HG03575 (cell line): ENCODE data around the gene HMGB1.

ENCODE experiments used
- ATAC-seq: cut with Tn5 transposase; IDR thresholded peaks from one replicate; pipeline ENCODE4 v1.9.1; 2021; ENCODE audit not compliant: unreplicated experiment, insufficient number of reproducible peaks, low FRiP score; ENCODE audit errors: extremely low read depth

HMGB1 gene

DNA sequence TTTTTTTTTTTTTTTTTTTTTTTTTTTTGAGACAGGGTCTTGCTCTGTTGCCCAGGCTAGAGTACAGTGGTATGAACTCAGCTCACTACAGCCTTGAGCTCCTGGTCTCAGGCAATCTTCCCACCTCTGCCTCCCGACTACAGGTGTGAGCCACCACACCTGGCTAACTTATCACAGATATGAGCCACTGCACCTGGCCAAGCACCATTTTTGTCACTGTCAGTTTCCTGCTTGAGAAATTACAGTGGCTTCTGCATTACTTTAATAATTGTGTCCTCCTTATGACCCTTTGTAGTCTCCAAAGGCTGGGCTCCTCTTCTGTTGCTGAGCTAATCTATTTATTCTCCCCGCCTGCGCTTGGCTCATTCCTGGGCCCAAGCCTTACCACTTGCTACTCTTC, 27.4 kb downstream of the HMGB1 start:
- no peak for ATAC-seq

DNA sequence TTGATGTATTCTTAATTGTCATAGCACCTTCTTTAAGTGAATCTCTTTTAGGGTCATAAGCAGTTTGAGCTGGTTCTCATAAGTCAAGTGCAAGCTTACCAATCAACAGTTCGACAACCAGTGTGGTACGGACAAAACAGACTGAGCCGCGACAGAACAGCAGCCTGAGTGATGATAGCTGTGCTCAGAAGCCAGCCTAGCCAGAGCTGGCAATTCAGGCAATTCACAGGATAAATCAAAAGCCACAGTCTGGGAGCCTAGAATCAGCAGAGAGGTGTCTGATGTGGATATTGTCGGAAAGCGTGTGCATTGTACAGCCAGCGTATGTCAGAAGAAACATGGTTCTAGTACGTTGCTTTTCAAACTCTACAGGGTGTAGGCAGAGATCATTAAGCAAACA, 28.6 kb downstream of the HMGB1 start:
- ATAC-seq = no peak

DNA sequence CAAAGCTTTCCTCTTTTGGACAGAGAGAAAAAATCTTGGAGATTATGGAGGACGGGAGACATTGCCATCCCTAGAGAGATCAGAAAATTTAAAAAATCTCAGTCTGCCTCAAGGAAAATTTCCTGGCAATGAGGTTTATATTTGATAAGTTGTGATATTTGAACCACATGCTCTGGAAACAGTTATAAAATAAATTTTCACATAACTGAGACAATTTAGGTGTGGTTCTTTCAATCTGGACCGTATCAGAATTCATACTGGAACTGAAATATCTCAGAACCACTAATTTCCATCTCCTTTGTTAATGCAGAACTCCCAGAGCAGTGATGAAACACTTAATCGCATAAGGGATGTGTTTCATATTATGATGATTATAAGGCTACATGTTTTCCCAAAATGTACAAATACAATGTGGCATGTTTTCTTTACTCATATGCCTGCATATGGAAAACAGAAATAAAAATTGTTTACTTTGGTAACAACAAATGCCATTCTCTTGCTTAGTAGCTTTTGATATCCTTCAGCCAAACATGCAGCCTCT, 29.8 kb downstream of the HMGB1 start:
- no peak for ATAC-seq

DNA sequence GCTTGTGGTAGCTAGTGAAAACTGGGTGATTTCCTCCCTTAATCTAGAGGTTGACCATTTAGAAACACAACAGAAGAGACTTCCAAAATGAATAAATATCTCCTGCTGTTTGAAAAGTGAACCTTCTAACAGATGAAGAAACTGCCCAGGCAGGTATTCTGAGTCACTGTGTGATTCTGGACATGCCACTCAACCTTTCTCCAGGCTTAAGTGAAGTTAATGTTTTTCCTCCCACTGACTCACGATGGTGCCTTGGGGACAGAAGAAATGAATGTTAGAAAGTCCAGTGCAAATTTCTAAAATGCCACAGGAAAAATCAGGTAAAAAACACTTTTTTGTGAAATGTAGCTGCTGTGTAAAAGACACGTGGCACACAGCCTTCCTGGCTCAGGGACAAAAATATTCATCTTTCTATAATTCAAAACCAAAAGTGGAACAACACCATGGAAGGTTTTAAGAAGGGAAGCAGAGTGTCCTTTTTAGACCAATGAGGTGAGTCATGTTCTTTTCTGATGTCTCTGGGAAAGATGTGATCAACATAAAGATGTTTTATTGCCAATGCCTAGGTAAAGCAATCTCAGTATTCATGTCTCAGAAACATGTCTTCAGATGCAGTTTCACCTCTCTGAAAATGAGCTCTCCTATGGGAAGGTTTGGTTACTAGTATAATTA, 34.3 kb downstream of the HMGB1 start:
- ATAC-seq = no peak

DNA sequence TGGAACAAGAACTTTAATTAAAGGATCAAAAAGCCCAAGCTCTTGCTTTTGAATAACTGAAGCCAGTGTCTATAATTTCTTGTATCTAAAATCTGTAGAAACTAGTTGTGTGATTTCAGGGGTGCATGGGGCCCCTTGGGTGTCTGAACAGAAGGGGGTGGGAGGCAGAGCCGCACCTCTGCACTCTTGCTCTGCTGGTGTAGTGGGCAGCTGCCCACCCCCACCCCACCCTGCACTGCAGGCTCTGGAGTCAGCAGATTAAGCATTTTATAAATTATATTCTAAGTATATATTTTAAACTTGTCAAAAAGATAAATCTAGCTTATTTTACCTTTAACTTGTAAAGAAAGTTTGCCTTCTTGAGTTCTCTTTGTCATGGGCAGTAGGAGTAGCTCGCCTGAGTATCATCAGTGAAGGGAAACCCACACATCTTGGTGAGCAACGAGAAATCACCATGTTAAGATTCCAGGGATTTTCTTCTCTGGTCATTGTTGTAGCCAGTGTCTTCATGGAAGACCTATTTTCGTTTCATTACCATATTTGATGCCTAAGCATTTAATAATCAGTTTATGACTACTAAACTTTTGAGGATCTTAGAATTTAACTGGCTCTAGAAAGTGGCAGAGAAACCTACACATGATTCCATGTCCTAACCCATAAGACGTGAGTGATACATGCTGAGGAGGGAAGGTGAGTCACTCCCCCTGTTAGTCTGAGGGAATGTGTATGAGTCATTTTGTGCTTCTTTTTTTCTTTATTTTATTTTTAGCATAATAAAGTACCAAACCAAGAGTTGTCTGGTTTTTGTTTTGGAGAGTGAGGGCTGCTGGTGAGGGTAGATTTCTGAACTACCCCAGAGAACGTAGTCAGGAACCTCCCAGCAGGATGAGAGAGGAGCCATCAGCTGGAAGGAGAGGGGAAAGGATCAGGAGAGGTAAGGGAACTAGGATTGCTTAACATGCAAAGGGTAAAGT, 35.7 kb downstream of the HMGB1 start:
- peak; percentile 39 for ATAC-seq

DNA sequence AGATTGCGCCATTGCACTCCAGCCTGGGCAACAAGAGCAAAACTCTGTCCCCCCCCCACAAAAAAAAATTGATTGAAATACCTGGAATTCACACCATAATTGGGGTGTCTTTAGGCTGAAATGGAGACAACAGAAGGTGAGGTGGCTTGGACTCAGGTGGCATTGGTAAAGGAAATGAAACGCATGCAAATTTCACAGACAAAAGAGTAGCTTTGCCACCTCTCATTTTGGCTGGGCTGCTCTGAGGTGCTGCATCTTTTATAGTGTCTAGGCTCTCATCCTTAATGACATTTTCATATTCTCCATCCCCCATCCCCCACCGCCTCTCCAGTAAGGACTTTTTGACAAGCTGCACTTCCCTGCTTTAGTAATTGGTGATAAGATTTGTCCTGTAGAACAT, 36.5 kb downstream of the HMGB1 start:
- no peak for ATAC-seq

DNA sequence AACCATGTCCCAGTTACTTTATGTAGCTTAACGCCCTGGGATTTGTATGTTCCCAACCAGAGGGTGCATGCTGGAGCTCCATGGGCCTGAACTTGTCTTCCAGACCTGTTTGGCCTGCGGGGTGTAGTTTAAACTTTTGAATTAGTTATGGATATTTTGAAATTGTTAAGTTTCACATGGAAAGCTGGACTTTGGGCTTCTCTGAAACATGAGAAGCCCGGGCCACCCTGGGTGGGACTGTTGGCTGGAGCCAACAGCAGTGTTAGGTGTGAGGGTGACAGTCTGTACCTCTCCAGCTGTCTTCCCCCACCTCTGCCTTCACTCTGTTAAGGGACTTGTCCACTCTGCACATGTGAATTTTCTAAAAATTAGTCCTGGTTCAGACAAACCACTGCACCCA, 41.8 kb downstream of the HMGB1 start:
- ATAC-seq = no peak

DNA sequence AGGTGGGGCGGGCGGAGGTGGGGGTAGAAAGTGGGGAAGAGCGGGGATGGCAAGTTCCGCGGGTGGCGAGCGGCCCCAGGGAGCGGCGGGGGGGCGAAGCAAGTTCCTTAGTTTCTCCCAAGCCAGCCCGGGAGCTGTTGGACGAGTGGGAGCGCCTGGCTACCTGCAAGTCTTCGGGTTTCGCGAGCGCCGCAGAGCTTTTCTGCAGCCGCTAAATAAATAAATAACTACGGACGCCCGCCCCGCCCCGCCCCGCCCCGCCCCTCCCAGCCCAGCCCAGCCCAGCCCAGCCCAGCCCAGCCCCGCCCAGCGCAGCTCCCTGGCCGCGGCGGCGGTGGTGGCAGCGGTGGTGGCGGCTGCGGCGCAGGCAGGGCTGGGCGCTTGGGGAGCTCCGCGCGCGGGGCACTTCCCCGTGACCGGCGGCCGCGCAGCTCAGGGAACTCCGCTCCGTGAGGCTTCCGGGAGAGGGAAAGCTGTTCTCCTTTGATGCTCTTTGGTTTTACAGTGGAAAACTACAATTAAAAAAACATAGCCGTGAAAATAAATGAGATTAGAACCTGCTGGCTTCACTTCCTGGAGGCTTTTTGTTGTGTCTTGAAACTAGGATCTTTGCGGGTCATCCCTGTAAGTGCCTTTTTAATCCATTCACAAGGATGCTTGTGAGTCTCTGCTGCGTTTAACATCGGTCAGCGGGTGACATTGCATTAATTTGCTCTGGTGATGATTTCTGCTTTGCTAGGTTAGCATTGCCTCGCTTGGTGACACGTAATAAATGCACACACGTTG, 43.5 kb downstream of the HMGB1 start, which contains the start of gene UBE2L5:
Gene UBE2L5 (plus strand): TSS at position 440 of the 786 bp plus-strand sequence. CDS start 5,498 bp downstream, outside the sequence.
- no peak for ATAC-seq

DNA sequence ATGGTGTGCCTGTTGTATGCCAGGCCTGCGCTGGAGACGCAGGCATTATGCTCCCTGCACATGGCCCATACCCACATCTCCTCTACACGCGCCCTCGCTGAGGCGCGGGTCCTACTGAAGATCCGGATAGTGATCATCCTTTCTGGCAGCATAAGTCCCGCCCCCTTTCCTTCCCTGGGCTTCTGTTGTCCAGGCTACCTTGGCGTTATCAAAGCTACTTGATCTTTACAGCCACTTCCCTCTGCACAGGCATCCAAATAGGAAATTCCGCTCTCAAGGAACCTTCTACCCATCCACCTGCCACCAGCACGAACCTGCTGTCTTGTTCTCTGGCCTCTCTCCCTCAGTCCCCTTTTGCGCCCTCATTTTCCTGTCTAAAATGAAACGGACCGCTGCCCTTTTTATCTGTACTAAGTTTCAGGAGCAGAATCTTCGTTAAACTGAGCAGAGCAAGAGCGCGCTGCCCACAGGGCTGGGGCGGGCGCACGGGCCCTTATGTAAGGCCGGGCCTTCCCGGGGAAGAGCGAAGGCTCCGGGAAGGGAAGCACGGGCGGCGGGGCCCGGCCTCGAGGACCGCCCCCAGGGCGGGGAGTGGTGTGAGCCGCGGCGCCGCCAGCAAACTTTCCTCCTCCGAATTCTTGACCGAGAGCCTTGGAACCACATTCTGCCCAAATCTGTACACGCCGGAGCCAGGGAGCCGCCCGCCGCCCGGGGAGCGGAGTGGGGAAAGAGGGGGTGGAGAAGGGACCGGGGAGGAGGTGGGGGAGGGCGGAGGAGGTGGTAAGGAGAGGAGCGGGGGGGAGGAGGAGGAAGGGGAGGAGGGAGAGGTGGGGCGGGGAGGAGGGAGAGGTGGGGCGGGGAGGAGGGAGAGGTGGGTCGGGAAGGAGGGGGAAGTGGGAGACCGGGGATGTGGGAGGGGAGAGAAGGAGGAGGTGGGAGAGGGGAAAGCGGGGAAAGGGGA, 44.4 kb downstream of the HMGB1 start:
- ATAC-seq = no peak

DNA sequence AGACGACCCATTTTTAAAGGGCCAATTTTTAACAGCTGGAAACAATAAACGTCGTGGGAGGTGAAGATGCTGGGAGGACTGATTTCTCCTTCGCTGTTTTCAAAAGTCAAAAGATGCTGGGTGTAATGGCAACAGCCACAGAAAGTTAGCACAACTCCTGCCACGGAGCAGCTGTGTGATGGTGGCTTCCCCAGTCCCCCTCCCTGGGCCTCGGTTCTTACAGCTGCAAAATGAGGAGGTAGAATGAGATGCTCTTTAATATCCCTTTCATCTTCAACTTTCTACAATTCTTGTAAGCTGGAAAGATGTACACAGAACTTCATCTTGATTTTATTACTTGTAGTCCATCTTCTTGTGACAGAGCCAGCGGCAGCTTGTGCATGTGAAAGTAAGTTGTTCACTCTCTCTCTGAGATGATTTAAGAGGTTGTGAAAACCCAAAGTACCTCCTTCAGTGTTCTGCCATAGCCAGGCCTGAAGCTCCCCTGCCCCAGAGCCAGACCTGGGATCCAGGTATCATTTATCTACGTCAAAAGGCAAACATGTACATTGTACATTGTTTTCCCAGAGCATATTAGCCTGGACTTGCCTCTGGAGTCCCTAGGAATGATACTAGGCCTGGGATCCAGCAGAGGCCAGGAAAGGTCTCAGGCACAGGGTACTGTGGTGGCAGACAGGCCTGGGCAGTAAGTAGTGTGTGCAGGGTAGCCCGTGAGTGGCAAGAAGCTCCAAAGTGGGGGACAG, 46.8 kb downstream of the HMGB1 start:
- ATAC-seq = no peak

DNA sequence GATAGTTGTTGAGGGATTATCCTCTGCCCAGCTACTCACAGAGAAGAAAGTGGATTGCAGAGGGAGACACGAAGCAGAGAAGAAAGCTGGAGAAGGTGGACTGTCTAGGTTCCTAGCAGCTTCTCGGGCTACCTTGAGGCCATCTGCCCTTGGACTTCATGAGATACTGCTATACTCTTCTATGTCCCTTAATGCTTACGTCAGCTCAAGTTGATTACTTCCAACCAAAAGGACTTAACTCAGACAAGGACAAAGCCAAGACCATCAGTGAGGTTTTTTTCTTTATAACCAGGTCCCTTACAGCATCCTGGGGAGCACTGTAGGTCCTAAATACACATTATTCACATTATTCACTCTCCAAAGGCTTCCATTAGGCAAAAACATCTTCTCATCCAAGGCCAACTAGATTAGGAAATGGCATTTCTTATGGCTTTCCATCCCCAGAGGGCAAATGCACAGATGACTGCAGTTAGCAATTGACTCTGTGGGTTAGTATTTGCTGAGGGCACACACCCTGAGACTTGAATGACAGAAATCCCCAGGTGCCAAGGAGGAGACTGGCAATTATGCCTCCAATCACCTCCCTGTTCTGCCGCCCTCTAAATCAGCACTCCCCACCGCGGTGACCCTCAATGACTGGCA, 47.5 kb downstream of the HMGB1 start:
- ATAC-seq = no peak

DNA sequence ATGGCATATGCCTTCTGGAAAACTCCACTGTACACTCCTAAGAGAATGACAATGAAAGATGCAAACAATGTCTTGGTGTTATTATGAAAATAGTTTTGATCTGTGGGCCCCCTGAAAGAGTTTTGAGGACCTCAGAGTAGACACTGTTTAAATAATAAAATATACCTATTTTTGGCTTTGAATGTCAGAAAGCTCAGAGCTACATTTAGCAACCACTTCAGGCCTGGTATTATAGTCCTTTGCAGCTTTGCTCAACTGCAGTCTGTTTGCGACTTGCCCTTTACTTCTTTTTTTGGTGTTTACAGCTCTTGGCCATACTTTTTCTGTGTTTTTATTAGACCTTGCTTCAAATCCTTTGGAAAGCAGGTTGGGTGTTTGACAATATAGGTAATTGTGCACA, 49.3 kb downstream of the HMGB1 start:
- ATAC-seq = no peak

DNA sequence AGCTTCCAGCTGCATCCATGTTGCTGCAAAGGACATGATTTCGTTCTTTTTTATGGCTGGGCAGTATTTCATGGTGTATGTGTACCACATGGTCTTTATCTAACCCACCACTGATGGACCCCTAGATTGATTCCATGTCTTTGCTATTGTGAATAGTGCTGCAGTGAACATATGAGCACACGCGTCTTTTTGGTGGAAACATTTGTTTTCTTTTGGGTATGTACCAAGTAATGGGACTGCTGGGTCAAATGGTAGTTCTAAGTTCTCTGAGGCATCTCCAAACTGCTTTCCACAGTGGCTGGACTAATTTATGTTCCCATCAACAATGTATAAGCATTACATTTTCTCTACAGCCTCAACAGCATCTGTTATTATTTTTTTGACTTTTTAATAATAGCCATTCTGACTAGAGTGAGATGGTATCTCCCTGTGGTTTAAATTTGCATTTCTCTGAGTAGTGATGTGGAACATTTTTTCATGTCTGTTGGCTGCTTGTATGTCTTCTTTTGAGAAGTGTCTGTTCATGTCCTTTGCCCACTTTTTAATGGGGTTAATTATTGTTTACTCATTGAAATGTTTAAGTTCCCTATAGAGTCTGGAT, 50.2 kb downstream of the HMGB1 start:
- ATAC-seq = peak; percentile 43

DNA sequence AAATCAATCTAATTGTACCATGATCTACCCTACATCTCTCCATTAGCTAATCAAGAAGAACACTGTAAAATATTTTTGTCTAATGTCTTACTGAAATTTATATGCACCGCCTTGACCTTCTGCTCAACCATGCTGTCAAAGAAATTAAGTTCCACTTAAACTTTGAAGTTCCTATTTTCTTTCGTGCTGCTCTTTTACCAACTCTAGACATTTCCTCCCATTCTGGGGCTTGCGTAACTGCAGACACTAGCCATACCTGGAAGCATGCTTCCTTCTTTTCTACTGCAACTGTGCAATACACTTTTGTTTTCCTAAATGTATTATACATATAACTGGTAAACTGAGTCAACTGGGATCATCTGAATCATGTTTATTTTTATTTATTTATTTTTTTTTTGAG, 51.9 kb downstream of the HMGB1 start:
- ATAC-seq = no peak

DNA sequence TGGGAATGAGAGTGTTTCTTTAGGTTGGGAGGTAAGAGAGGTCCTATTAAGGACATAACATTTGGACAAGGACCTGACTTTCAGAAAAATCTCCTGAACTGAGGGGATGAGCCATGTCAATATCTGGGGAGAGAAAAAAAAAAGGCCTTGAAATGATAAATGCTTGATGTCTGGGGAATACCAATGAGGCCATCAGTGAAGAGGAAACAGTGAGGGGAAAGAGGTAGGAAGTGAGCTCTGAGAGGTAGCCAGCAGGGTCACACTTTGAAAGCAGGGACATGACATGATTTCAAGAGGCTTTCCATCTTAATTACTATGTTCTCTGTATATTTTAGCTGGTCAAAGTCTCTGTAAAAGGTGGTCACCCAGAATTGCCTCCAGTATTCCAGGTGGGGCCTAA, 53.4 kb downstream of the HMGB1 start:
- ATAC-seq = no peak

DNA sequence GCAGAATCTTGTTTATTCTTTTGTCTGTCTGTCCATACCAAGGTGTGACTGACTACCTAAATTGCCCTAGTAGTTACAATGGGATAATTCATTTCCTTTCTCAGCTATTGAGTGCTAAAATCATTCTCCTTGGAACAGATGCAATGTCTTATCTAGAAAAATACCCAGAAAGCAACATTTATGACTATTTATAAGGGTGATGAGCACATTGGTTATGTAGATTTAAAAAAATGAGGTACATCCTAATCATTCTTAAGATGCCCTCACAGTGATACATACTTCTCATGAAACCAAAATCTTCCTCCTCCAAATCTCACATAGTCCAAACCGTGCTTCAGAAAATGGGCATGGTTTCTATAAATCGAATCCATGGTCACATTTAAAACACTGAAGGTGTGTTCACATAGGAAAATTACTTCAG, 55.0 kb downstream of the HMGB1 start:
- ATAC-seq = no peak
